ENCODE measurements around the gene ATL3.
"Not testable (repeated sequence)": the region's sequence is repeated elsewhere in the genome, so short reads cannot be mapped to it uniquely, and the experiment has no call there.

The ATL3 gene

GRCh38 chr11:63598556-63598955 lies 72.6 kb downstream of the ATL3 start:
- Mint-ChIP-seq H3K4me3 (no peak overlapping the region), H3K9me3 (no peaks in the 10 kb centered on the region), H3K36me3 (ENCODE audit: low read depth) (no peaks in the 10 kb centered on the region), H3K27me3 (no peaks in the 10 kb centered on the region), H3K27ac (no peak overlapping the region), H3K4me1 (ENCODE audit: low read depth) (peaks cover 5% of the 10 kb centered on the region)
- no peak for DNase-seq

GRCh38 chr11:63595296-63595695 lies 75.9 kb downstream of the ATL3 start:
- Mint-ChIP-seq H3K4me3 (no peak overlapping the region), H3K9me3 (no peaks in the 10 kb centered on the region), H3K36me3 (ENCODE audit: low read depth) (no peaks in the 10 kb centered on the region), H3K4me1 (ENCODE audit: low read depth) (no peaks in the 10 kb centered on the region), H3K27ac (no peak overlapping the region), H3K27me3 (no peaks in the 10 kb centered on the region)
- DNase-seq: no peak

GRCh38 chr11:63592975-63593395 lies 78.2 kb downstream of the ATL3 start:
- Mint-ChIP-seq H3K36me3 (ENCODE audit: low read depth) (no peaks in the 10 kb centered on the region), H3K9me3 (no peaks in the 10 kb centered on the region), H3K4me3 (no peak overlapping the region), H3K27me3 (no peaks in the 10 kb centered on the region), H3K4me1 (ENCODE audit: low read depth) (no peaks in the 10 kb centered on the region), H3K27ac (no peak overlapping the region)
- no peak for DNase-seq

GRCh38 chr11:63590024-63590788 lies 81.0 kb downstream of the ATL3 start:
- peaks cover 2% of the 10 kb centered on the region for H3K36me3 Mint-ChIP-seq (ENCODE audit: low read depth)
- no peak for DNase-seq

GRCh38 chr11:63589000-63589399 lies 82.2 kb downstream of the ATL3 start:
- H3K27me3 Mint-ChIP-seq: no peaks in the 10 kb centered on the region
- H3K4me1 Mint-ChIP-seq (ENCODE audit: low read depth): no peaks in the 10 kb centered on the region
- DNase-seq: no peak
- no peak overlapping the region for H3K27ac Mint-ChIP-seq
- H3K4me3 Mint-ChIP-seq: no peak overlapping the region
- H3K36me3 Mint-ChIP-seq (ENCODE audit: low read depth): peaks cover 2% of the 10 kb centered on the region
- peaks cover 3% of the 10 kb centered on the region for H3K9me3 Mint-ChIP-seq

More at GRCh38 chr11:63590024-63590788, 81.0 kb downstream of the ATL3 start:
- H3K27me3 Mint-ChIP-seq: no peaks in the 10 kb centered on the region
- no peak overlapping the region for H3K4me3 Mint-ChIP-seq
- H3K27ac Mint-ChIP-seq: no peak overlapping the region
- peaks cover 3% of the 10 kb centered on the region for H3K9me3 Mint-ChIP-seq
- no peaks in the 10 kb centered on the region for H3K4me1 Mint-ChIP-seq (ENCODE audit: low read depth)

- DNase-seq: no peak
- H3K27me3 Mint-ChIP-seq: no peaks in the 10 kb centered on the region
- H3K4me3 Mint-ChIP-seq: no peak overlapping the region
- H3K4me1 Mint-ChIP-seq (ENCODE audit: low read depth): peaks cover 14% of the 10 kb centered on the region
- no peak overlapping the region for H3K27ac Mint-ChIP-seq
- peaks cover 6% of the 10 kb centered on the region for H3K36me3 Mint-ChIP-seq (ENCODE audit: low read depth)
- H3K9me3 Mint-ChIP-seq: peaks cover 9% of the 10 kb centered on the region
These were observed 84.6 kb downstream of the ATL3 start for GRCh38 chr11:63586451-63587166.

GRCh38 chr11:63583357-63583677 lies 87.9 kb downstream of the ATL3 start:
- Mint-ChIP-seq H3K4me3 (no peak overlapping the region), H3K9me3 (peaks cover 24% of the 10 kb centered on the region), H3K36me3 (ENCODE audit: low read depth) (peaks cover 16% of the 10 kb centered on the region), H3K27ac (no peak overlapping the region), H3K4me1 (ENCODE audit: low read depth) (peaks cover 14% of the 10 kb centered on the region), H3K27me3 (no peaks in the 10 kb centered on the region)
- DNase-seq: no peak

GRCh38 chr11:63581224-63581623 lies 90.0 kb downstream of the ATL3 start:
- not testable (repeated sequence) for H3K27ac Mint-ChIP-seq, H3K27me3 Mint-ChIP-seq, H3K4me3 Mint-ChIP-seq, DNase-seq
- peaks cover 14% of the 10 kb centered on the region for H3K36me3 Mint-ChIP-seq (ENCODE audit: low read depth)
- H3K9me3 Mint-ChIP-seq: peaks cover 21% of the 10 kb centered on the region
- H3K4me1 Mint-ChIP-seq (ENCODE audit: low read depth): peaks cover 14% of the 10 kb centered on the region

GRCh38 chr11:63578882-63579281 lies 92.3 kb downstream of the ATL3 start:
- Mint-ChIP-seq H3K4me1 (ENCODE audit: low read depth) (peaks cover 28% of the 10 kb centered on the region), H3K9me3 (peaks cover 21% of the 10 kb centered on the region), H3K36me3 (ENCODE audit: low read depth) (peaks cover 14% of the 10 kb centered on the region)
- not testable (repeated sequence) for H3K27me3 Mint-ChIP-seq, H3K4me3 Mint-ChIP-seq, H3K27ac Mint-ChIP-seq, DNase-seq

- no peak for DNase-seq
- Mint-ChIP-seq H3K27me3 (no peaks in the 10 kb centered on the region), H3K27ac (peak overlapping the region; percentile 62), H3K4me3 (peak overlapping the region; percentile 64), H3K36me3 (ENCODE audit: low read depth) (peaks cover 4% of the 10 kb centered on the region), H3K4me1 (ENCODE audit: low read depth) (peaks cover 17% of the 10 kb centered on the region), H3K9me3 (peaks cover 5% of the 10 kb centered on the region)
These were observed 96.1 kb downstream of the ATL3 start for GRCh38 chr11:63574856-63575602.
